HG03025 (cell line): ENCODE data around the gene TRA2A.

Experiments used
- ATAC-seq: cut with Tn5 transposase; IDR thresholded peaks from one replicate; pipeline ENCODE4 v1.9.1; 2021; ENCODE audit warnings: mild to moderate bottlenecking, moderate library complexity; ENCODE audit not compliant: unreplicated experiment, low FRiP score

Gene TRA2A

GRCh38 chr7:23472046-23472445 is 59.7 kb downstream of the TRA2A start:
- ATAC-seq: no peak

- ATAC-seq: no peak
Observed at GRCh38 chr7:23471106-23471859, 60.5 kb downstream of the TRA2A start.

- ATAC-seq: no peak
Observed at GRCh38 chr7:23470330-23471105, 61.3 kb downstream of the TRA2A start, which contains the start of gene IGF2BP3. TSS of gene IGF2BP3 (minus strand) at chr7:23470491. CDS start at chr7:23470110, 381 bp downstream.

- ATAC-seq: no peak
Observed at GRCh38 chr7:23469961-23470250, 61.9 kb downstream of the TRA2A start.

GRCh38 chr7:23469150-23469960 is 62.4 kb downstream of the TRA2A start:
- no peak for ATAC-seq

GRCh38 chr7:23468526-23469149 is 63.1 kb downstream of the TRA2A start:
- ATAC-seq: no peak

- no peak for ATAC-seq
Observed at GRCh38 chr7:23467806-23468525, 63.8 kb downstream of the TRA2A start.

GRCh38 chr7:23467291-23467805 is 64.4 kb downstream of the TRA2A start:
- ATAC-seq: no peak

- no peak for ATAC-seq
Observed at GRCh38 chr7:23462846-23463245, 68.9 kb downstream of the TRA2A start.

- ATAC-seq: no peak
Observed at GRCh38 chr7:23458044-23458443, 73.7 kb downstream of the TRA2A start.

GRCh38 chr7:23456093-23456492 is 75.7 kb downstream of the TRA2A start:
- no peak for ATAC-seq

- no peak for ATAC-seq
Observed at GRCh38 chr7:23454881-23455526, 76.8 kb downstream of the TRA2A start.
